Middle frontal gyrus (tissue), 1 donor: ENCODE measurements around the gene FGF22.
"Not testable (repeated sequence)": the region's sequence is repeated elsewhere in the genome, so short reads cannot be mapped to it uniquely, and the experiment has no call there.

ENCODE experiments used
- DNase-seq: peaks from one replicate; pipeline ENCODE4 v3.0.0-alpha.2; 2015; ENCODE audit warnings: low spot score; ENCODE audit errors: extremely low spot score

The FGF22 gene

DNA sequence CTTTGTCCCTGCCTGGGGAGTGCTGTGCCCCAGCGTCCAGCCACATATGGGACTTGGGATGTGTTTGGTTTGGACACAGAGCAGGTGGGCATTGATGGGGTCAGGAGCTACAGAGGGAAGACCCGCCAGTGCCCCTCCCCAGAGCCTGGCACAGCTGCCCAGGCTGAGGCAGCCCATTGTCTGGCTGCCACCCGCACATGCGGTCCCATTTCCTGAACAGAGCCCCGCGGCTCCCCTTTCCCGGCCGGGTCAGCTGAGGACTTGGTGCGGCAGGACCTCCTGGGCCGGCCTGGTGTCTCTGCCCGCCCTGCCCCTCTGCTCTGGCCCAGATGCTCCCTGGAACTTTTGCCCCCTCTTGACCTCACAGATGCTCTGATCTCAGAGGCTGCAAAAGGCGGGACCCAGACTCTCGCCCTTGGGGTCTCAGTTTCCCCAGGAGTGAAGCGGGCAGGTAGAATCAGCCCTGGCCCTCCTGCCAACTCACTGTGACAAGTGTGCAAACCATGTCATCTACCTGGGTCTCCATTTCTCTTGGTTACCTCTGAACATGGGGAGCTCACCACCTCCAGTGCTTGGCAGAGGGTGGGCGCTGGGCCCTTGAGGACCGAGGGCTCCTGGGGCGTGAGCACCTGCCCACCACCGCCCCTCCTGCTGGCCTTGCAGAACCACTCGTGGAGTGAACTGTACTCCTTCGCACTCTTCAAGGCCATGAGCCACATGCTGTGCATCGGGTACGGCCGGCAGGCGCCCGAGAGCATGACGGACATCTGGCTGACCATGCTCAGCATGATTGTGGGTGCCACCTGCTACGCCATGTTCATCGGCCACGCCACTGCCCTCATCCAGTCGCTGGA lies 32.2 kb upstream of the FGF22 start:
- no peak for DNase-seq

DNA sequence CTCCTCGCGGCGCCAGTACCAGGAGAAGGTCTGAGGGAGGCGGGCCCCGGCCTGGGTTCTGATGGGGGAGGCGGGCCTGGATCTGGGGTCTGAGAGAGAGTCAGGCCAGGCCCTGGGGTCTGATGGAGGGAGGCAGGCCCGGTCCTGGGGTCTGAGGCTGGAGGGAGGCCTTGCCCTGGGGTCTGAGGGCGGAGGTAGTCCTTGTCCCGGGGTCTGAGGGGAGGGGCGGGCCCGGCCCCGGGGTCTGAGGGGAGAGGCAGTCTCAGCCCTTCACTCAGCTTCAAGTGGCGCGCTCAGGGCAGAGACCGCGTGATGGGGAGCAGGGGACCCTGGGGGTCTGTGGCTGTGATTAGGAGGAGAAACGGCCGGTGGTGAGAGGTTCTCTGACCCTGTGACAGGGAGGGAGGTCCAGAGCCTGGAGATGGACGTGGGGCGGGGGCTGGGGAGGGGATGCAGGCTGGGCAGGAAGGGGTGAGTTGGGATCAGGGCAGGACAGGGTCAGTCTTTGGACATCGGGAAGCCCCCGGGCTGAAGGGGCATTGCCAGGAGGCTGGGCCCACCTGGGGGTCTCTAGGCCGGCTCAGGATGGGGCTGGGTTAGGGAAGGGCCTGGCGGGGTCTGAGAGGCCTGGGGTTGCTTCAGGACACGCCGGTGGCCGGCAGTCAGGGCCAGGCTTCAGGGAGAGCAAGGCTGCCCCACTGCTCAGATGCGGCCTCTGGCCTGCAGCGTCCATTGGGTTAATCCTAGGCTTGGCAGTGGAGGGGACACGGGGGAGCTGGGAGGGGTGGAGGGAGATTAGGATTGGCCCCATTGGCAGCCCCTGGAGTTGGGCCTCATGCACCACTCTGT lies 31.3 kb upstream of the FGF22 start:
- no peak for DNase-seq

DNA sequence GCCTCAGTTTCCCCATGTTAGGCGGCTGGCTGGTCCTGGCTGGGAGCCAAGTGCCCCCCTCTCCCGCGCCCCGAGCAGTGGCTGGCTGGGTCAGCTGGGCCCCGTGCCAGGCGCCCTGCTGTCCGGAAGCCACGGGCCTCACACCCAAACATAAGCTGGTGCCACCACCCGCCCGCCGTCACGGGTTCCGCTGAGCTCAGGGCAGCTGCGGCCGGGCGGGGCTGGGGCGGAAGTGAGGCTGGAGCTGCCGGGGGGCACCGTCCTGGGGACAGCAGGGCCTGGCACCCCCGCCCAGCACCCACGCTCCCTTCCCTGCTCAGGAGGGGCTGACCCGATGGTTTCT lies 30.7 kb upstream of the FGF22 start:
- DNase-seq = peak; percentile 69

DNA sequence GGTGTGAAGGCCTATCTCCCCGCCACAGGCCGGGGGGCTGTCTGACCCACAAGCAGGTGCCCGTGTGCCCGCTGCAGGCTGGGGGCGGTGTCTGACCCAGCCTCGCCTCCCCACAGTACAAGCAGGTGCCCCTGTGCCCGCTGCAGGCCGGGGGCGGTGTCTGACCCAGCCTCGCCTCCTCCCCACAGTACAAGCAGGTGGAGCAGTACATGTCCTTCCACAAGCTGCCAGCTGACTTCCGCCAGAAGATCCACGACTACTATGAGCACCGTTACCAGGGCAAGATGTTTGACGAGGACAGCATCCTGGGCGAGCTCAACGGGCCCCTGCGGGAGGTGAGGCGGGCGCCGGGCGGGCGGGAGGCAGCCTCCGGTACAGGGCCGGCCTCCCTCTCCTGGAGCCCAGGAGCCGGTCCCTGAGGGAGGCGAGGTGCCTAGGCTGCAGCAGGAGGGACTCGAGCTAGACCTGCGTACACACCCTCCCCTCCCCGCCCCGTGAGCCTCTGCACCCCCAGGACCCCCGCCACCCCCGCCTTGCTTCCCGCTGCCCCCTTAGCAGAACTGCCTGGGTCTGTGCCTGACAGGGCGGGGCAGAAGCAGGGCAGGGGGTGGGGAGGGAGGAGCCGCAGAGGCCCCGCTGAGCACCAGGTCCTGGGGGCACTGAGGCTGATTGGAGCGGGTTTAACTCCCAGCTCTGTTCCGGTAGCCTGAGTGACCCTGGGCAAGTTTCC lies 29.4 kb upstream of the FGF22 start:
- DNase-seq = no peak

DNA sequence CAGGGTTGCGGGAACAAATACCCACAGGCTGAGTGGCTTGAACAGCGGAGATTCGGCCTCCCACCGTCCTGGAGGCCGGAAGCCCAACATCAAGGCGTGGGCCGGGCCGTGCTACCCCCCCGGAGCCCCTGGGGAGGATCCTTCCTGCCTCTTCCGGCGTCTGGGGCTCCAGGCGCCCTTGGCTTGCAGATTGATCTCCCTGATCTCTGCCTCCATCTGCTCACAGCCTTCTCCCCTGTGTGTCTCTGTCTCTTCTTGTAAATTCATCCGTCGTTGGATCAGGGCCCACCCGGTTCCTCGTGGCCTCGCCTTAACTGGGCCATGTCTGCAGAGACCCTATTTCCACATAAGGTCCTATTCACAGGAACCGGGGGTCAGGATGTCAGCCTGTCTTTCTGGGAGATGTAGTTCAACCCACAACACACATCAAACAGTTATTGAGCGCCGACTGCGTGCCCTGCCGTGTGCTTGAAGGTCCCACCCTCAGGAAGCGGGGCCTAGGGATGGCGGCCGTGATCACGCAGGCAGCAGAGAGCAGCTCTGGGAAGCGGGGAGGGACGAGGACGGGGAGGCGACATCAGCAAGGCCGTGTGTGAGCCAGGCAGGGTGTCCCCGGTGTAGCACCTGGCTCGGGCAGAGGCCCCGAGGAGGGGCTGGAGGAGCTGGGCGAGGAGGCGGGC lies 28.7 kb upstream of the FGF22 start:
- DNase-seq = no peak

DNA sequence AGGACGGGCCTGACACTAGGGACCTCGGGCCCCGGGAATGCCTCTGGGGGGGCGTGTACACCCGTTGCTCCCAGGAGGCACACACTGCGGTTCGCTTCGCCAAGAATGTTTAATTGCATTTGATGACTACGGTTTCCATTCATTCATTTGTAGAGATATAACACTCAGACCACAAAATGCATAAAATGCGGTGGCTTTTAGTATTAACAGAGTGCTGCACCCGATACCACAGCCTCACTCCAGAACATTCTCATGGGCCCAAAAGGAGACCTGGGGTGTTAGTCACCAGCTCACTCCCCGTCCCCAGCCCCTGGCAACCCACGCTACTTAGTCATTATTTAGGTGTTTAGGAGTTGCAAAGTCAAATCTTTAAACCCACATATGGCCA lies 28.2 kb upstream of the FGF22 start:
- no peak for DNase-seq

DNA sequence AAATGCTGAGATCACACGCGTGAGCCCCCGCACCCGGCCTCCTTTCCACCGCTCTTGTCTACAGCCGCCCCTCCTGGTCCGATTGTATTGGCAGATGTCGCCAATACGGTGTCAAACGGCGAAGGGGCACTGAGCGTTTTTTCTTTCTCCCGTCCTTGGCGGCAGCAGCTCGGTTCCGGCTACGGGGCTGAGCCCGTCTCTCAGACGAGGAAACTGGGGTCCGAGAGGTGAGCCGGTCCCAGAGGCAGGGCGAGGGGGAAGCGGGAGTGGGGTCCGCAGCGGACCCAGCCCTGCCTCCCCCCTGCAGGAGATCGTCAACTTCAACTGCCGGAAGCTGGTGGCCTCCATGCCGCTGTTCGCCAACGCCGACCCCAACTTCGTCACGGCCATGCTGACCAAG lies 26.7 kb upstream of the FGF22 start:
- DNase-seq = no peak

DNA sequence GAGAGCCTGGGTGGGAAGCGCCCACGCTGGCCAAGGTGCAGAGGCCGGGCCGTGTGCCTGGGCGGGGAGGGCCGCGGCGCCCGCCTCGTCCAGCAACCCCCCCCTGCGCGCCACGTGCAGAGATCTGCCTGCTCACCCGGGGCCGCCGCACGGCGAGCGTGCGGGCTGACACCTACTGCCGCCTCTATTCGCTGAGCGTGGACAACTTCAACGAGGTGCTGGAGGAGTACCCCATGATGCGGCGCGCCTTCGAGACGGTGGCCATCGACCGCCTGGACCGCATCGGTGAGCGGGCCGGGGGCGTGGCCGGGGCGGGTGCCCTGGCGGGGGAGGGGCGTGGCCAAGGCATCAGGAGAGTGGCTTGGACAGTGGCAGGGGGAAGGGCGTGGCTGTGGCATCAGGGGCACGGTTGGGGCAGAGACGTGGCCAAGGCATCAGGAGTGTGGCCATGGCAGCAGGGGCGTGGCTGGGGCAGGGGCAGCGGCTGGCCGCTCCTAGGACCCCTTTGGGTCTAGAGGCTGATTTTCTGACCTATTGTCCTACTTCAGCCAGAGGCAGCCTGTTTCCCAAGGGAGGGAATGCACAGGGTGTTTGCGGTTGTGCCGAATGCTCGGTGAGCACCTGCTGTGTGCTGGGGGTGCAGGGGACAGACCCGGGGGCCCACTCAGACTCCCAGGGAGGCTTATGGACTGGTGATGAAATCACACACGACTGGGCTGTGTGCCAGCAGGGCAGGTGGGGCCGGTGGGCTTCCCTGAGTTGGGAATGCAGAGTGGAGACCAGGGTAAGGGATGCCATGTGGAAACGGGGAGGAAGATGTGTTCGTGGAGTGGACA lies 25.7 kb upstream of the FGF22 start:
- DNase-seq = no peak

DNA sequence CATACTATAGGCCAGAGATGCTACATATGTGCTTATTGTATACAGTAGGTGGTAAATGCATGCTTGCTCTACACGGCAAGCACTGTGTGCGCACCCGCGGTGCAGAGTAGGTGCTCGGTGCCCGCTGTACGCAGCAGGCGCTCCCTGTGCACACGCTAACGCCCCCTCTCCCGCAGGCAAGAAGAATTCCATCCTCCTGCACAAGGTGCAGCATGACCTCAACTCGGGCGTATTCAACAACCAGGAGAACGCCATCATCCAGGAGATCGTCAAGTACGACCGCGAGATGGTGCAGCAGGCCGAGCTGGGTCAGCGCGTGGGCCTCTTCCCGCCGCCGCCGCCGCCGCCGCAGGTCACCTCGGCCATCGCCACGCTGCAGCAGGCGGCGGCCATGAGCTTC lies 24.1 kb upstream of the FGF22 start:
- no peak for DNase-seq

DNA sequence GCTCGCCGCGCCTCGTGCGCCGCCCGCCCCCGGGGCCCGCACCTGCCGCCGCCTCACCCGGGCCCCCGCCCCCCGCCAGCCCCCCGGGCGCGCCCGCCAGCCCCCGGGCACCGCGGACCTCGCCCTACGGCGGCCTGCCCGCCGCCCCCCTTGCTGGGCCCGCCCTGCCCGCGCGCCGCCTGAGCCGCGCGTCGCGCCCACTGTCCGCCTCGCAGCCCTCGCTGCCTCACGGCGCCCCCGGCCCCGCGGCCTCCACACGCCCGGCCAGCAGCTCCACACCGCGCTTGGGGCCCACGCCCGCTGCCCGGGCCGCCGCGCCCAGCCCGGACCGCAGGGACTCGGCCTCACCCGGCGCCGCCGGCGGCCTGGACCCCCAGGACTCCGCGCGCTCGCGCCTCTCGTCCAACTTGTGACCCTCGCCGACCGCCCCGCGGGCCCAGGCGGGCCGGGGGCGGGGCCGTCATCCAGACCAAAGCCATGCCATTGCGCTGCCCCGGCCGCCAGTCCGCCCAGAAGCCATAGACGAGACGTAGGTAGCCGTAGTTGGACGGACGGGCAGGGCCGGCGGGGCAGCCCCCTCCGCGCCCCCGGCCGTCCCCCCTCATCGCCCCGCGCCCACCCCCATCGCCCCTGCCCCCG lies 23.5 kb upstream of the FGF22 start:
- no peak for DNase-seq

DNA sequence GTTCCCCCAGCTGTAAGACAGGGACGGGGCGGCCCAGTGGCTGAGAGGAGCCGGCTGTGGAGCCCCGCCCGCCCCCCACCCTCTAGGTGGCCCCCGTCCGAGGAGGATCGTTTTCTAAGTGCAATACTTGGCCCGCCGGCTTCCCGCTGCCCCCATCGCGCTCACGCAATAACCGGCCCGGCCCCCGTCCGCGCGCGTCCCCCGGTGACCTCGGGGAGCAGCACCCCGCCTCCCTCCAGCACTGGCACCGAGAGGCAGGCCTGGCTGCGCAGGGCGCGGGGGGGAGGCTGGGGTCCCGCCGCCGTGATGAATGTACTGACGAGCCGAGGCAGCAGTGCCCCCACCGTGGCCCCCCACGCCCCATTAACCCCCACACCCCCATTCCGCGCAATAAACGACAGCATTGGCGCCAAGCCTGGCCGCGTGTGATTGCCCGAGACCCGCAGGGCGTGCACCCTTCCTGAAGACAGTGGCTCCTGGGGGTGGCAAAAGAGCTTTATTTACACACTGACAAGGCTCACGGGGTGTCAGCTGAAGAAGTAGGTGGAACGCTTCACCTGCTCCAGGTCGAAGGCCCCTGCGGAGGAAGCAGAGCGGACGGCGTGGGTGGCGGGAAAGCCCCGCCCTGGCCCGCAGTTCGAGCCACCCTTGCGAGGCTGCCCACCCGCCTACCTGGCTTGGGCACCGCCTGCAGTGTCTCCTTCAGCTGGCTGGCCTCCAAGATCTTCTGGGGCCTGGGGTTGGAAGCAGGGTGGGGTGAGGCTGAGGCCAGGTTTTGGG lies 22.7 kb upstream of the FGF22 start:
- no peak for DNase-seq

DNA sequence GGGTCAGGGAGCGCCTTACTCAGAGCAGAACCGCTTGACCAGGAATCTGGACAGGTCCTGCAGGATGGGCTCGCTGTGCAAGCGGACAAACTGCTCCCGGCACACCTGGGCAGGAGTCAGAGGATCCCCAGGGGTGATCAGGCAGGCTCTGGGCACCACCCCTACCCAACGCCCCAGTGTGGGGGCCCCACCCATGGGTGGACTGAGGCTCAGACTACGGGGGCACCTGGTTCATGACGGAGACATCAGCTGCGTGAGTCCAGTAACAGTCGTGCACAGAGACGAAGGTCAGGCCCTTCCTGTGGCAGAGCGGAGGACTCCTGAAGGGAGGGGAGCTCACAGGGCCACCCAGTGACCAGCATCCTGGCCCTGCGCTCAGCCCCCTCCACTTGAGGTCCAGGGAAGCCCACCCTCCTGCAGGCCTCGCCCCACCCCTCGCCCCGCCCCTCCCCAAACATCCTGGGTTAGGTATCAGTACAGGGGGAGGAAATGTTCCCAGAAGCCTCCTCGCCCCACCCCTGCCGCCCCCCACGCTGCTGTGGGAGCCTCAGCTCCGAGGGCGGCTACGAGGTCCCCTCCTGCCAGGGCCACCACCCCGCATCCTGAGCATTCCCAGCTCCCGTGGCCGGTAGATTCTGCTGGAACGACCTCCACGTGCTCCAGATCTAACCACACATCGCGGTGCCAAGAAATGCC lies 22.0 kb upstream of the FGF22 start:
- no peak for DNase-seq

DNA sequence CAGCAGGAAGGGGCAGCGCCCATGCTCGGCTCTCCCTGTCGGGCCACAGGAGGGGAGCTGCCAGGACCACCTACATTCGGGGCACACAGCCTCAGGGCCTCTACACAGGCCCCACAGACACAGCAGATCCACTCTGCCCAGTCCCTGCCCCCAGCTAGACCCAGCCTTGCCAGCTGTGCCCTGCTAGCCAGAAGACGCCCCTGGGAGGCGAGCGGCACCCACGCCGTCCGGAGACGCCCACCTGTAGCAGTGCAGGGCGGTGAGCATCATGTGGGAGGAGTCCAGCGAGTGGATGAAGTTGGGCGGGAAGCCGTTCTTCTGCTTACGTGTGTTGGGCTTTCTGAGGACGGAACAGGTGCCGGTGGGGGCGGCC lies 21.4 kb upstream of the FGF22 start:
- no peak for DNase-seq

DNA sequence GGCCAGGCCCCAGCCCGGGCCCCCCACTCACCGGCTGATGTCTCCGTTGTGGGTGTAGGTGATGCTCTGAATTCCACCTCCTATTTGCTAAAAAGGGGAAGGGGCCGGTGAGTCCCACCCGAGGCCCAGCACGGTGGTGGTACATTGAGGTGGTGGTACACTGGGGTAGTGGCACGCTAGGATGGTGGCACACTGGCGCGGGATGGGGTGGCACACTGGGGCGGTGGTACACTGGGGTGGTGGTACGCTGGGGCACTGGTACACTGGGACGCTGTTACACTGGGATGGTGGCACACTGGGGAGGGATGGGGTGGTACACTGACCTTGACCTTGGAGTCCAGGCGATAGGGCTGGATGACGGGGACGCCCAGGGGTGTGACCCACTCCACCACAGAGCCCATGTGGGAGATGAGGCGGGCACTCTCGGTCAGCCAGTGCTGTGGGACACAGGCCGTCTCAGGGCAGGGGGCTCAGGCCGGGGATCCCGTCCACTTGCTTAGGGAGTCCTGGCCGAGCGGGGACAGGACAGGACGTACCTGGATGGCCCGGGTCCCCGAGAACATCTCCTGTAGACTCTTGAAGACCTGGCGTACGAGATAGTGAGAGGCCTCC lies 20.9 kb upstream of the FGF22 start:
- DNase-seq = no peak

DNA sequence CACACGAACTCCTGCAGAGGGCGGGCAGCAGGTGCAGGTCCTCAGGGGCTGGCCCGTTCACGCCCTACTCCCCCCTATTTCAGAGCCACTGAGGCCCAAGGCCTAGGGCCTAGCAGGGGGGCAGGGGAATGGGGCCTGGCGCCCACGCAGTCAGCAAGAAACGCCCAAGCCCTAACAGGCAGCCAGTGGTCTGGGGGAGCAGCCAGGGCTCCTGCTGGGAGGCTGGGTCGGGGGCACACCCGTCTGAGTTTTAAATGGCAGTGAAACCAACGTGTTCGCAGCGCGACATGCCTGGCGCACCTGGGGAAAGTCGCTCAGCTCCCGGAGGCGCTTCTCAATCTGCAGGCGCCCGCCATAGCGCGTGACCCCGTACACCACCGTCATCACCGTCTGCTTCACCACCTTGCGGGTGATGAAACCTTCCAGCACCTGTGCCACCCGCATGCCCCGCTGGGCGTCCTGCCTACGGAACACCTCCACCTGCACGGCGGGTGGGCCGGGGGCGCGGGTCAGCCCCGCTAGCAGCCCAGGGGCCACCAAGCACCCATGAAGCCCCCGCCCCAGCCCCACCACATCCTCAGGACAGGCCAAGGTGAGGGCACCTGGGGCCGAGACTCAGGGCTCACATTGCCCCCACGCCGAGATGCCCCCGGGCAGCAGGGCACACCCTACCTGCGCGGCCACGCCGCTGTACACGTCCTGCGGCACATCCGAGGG lies 20.2 kb upstream of the FGF22 start:
- DNase-seq = no peak

DNA sequence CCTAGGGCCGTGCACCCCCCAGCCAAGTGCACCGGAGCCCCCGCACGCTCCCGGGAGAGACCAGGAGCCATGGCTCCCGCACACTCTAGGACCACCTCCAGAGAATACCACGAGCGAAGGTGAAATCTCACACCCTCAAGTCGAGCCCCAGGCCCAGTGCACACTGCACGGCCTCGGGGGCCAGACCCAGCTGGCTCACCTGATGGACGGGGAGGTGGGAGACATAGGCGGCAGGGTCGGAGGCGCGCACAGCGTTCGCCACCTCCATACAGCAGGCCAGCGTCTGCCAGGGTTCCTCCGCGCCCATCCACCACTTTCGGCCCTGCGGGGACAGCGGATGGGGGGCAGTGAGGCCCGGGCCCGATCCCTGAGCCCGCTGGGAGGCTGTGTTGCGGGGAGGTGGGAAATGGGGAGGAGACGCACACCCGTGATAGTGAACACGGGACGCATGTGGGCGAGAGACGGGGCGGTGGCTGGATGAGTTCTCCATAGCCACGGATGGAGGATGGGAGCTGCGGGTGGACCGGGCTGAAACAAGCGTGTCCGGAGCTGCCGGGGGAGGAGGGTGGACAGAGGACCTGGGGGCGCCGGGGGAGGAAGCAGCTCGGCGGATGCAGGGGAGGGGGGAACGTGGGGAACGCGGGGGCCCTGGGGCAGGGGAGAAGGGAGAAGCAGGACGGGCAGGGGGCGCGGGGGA lies 19.4 kb upstream of the FGF22 start:
- DNase-seq = no peak

DNA sequence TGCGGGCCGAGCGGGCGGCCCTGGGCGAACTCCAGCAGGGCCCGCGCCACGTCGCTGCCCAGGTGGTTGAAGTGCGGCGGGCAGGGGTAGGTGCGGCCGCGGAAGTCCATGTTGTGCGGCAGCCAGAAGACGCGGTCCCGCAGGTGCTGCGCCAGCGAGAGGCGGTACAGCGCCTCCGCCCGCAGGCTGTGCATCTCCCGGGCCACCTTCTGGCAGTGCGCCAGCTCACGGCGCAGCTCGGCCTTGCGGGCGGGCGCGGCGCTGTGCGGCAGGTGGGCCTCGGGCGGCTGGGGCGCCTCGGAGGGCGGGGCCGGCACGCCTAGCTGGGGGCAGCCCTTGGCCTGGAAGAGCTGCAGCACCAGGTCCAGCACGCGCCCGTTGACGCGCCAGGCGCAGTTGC lies 18.5 kb upstream of the FGF22 start:
- DNase-seq = not testable (repeated sequence)
